H1 (cell line): ENCODE data around the gene OAS3. TPM values are rescaled to one million over a fixed set of nuclear protein-coding genes. Genes with fewer than 3 reads are reported as not detected.

ENCODE experiments used
- CTCF ChIA-PET: fragments of 300-600 bp; sonication (Branson Sonifier 250); formaldehyde crosslinking; loops from one replicate; lab custom pipeline; 2021; ENCODE audit not compliant: partially characterized antibody; lab: Charles Lee
- POLR2A ChIA-PET: fragments of 300-600 bp; sonication (Branson Sonifier 250); formaldehyde crosslinking; loops from one replicate; lab custom pipeline; 2021; ENCODE audit warnings: inconsistent platforms; ENCODE audit not compliant: partially characterized antibody; lab: Charles Lee
- DNase-seq, 2 experiments: peaks; one replicate each; pipeline versions ENCODE4 v3.0.0 to v3.0.0-alpha.2; 2010 to 2022; ENCODE audit warnings: low spot score in 2 of 2, low read depth in 1 of 2, mixed read lengths in 1 of 2
- FAIRE-seq: peaks from 2 replicates; lab custom pipeline; 2011; peaks lifted over from hg19 to GRCh38; lab: Jason Lieb, UNC
- H2AFZ ChIP-seq: 2 replicates; pipeline ENCODE4 v1.8.1; 2012; ENCODE audit warnings: low read length, inconsistent platforms
- H2AK5ac ChIP-seq: 2 replicates; pipeline ENCODE4 v1.6.1; 2013; ENCODE audit warnings: low read depth, low read length
- H2BK120ac ChIP-seq: replicated peaks from 2 replicates; pipeline ENCODE3; 2013; ENCODE audit warnings: low read depth, low read length, inconsistent platforms
- H2BK12ac ChIP-seq: 2 replicates; pipeline ENCODE4 v1.6.1; 2013; ENCODE audit warnings: low read depth, low read length
- H2BK15ac ChIP-seq: 2 replicates; pipeline ENCODE4 v1.6.1; 2013; ENCODE audit warnings: low read length
- H2BK20ac ChIP-seq: 2 replicates; pipeline ENCODE4 v1.6.1; 2013; ENCODE audit warnings: low read length
- H2BK5ac ChIP-seq: 2 replicates; pipeline ENCODE4 v1.6.1; 2013; ENCODE audit warnings: low read depth, low read length
- H3K14ac ChIP-seq: 2 replicates; pipeline ENCODE4 v1.6.1; 2013; ENCODE audit warnings: inconsistent platforms; ENCODE audit not compliant: insufficient read length
- H3K18ac ChIP-seq: 2 replicates; pipeline ENCODE4 v1.6.1; 2013; ENCODE audit warnings: low read length; ENCODE audit errors: extremely low read depth
- H3K23ac ChIP-seq: 2 replicates; pipeline ENCODE4 v1.6.1; 2013; ENCODE audit warnings: inconsistent platforms; ENCODE audit not compliant: insufficient read length
- H3K23me2 ChIP-seq: 2 replicates; pipeline ENCODE4 v1.6.1; 2013; ENCODE audit warnings: low read depth, low read length
- H3K27ac ChIP-seq: 2 replicates; pipeline ENCODE4 v1.6.1; 2011; ENCODE audit warnings: low read depth, low read length, inconsistent platforms
- H3K27me3 ChIP-seq, 4 experiments: replicated peaks in 1 of 4; 1 replicate in 1 of 4; 2 replicates in 3 of 4; pipeline versions ENCODE4 v1.6.1 to v1.8.1; 2011 to 2013; ENCODE audit warnings: low read length in 3 of 4, mild to moderate bottlenecking in 3 of 4, inconsistent platforms in 2 of 4, mixed read lengths in 2 of 4, moderate library complexity in 1 of 4; ENCODE audit not compliant: control insufficient read depth in 3 of 4, insufficient read depth in 3 of 4; ENCODE audit errors: extremely low read depth in 1 of 4
- H3K36me3 ChIP-seq, 4 experiments: 2 replicates each; pipeline versions ENCODE4 v1.6.1 to v1.8.1; 2011 to 2013; ENCODE audit warnings: mild to moderate bottlenecking in 4 of 4, low read length in 3 of 4, moderate library complexity in 2 of 4, control low read depth in 1 of 4, inconsistent platforms in 1 of 4; ENCODE audit not compliant: insufficient read depth in 4 of 4, control insufficient read depth in 2 of 4
- H3K4ac ChIP-seq: replicated peaks from 2 replicates; pipeline ENCODE3; 2013; ENCODE audit warnings: low read length, low read depth, mixed read lengths, inconsistent platforms; ENCODE audit not compliant: insufficient read length
- H3K4me1 ChIP-seq, 4 experiments: replicated peaks in 1 of 4; 1 replicate in 1 of 4; 2 replicates in 3 of 4; pipeline versions ENCODE4 v1.6.1 to v1.8.1; 2011 to 2013; ENCODE audit warnings: low read length in 3 of 4, inconsistent platforms in 2 of 4, mixed read lengths in 1 of 4; ENCODE audit not compliant: insufficient read depth in 4 of 4, control insufficient read depth in 3 of 4
- H3K4me2 ChIP-seq, 2 experiments: 2 replicates each; pipeline versions ENCODE4 v1.6.1 to v1.8.1; 2011 to 2013; ENCODE audit warnings: low read depth in 2 of 2, low read length in 2 of 2, control low read depth in 1 of 2, inconsistent platforms in 1 of 2, mild to moderate bottlenecking in 1 of 2; ENCODE audit not compliant: insufficient read depth in 1 of 2
- H3K4me3 ChIP-seq, 4 experiments: fragments of 200-600, 300-600 bp in 1 of 4; sonication (generic), shearing (Covaris generic), sonication (Bioruptor Twin) in 1 of 4; 2 replicates each; pipeline versions ENCODE4 v1.5.1 to v1.8.1; 2011 to 2016; ENCODE audit warnings: low read length in 4 of 4, low read depth in 3 of 4, control low read depth in 2 of 4, inconsistent platforms in 2 of 4, mild to moderate bottlenecking in 2 of 4, mixed read lengths in 1 of 4, moderate library complexity in 1 of 4; ENCODE audit not compliant: insufficient read depth in 2 of 4; ENCODE audit errors: extremely low read depth in 1 of 4
- H3K56ac ChIP-seq: replicated peaks from 2 replicates; pipeline ENCODE3; 2013; ENCODE audit warnings: low read depth, mild to moderate bottlenecking, mixed read lengths, low read length, inconsistent platforms; ENCODE audit not compliant: insufficient read length
- H3K79me1 ChIP-seq: 2 replicates; pipeline ENCODE4 v1.6.1; 2013; ENCODE audit warnings: low read depth, low read length, control low read depth
- H3K79me2 ChIP-seq, 2 experiments: 2 replicates each; pipeline versions ENCODE4 v1.6.1 to v1.8.1; 2012 to 2013; ENCODE audit warnings: low read length in 2 of 2, mild to moderate bottlenecking in 2 of 2, inconsistent platforms in 1 of 2; ENCODE audit not compliant: insufficient read depth in 2 of 2, control insufficient read depth in 1 of 2
- H3K9ac ChIP-seq, 4 experiments: replicated peaks in 1 of 4; 1 replicate in 1 of 4; 2 replicates in 3 of 4; pipeline versions ENCODE4 v1.6.1 to v1.8.1; 2011 to 2013; ENCODE audit warnings: low read depth in 3 of 4, low read length in 3 of 4, control low read depth in 2 of 4, mild to moderate bottlenecking in 2 of 4, moderate library complexity in 2 of 4, inconsistent platforms in 1 of 4; ENCODE audit errors: extremely low read depth in 1 of 4
- H3K9me3 ChIP-seq, 2 experiments: 2 replicates each; pipeline versions ENCODE4 v1.6.1 to v1.8.1; 2012 to 2013; ENCODE audit warnings: mild to moderate bottlenecking in 2 of 2, moderate library complexity in 2 of 2, control low read depth in 1 of 2, inconsistent platforms in 1 of 2, low read depth in 1 of 2, low read length in 1 of 2, mixed read lengths in 1 of 2; ENCODE audit not compliant: insufficient read depth in 2 of 2
- H4K20me1 ChIP-seq, 2 experiments: replicated peaks in 1 of 2; 2 replicates each; pipeline versions ENCODE3 to v1.8.1; 2011 to 2013; ENCODE audit warnings: inconsistent platforms in 2 of 2, low read length in 2 of 2, mild to moderate bottlenecking in 1 of 2; ENCODE audit not compliant: insufficient read depth in 2 of 2, control insufficient read depth in 1 of 2
- H4K5ac ChIP-seq: 2 replicates; pipeline ENCODE4 v1.6.1; 2013; ENCODE audit warnings: low read length, low read depth, mixed read lengths, inconsistent platforms; ENCODE audit not compliant: insufficient read length
- H4K8ac ChIP-seq: 2 replicates; pipeline ENCODE4 v1.8.0; 2013; ENCODE audit warnings: mild to moderate bottlenecking, moderate library complexity, low read length, inconsistent platforms; ENCODE audit not compliant: insufficient read depth; ENCODE audit errors: extremely low read depth
- H4K91ac ChIP-seq: replicated peaks from 2 replicates; pipeline ENCODE3; 2013; ENCODE audit warnings: low read length, mixed read lengths, inconsistent platforms; ENCODE audit not compliant: insufficient read length
- NRF1 ChIP-seq: IDR thresholded peaks from 2 replicates; pipeline ENCODE4 v1.6.1; 2011; ENCODE audit warnings: mild to moderate bottlenecking, low read depth, low read length, improper control_type of control experiment
- SP1 ChIP-seq: IDR thresholded peaks from 2 replicates; pipeline ENCODE4 v1.6.1; 2011; ENCODE audit warnings: low read depth, low read length
- SP4 ChIP-seq: IDR thresholded peaks from 2 replicates; pipeline ENCODE4 v1.6.1; 2012; ENCODE audit warnings: low read length, inconsistent platforms
- TEAD4 ChIP-seq: IDR thresholded peaks from 2 replicates; pipeline ENCODE4 v1.6.1; 2012; ENCODE audit warnings: low read depth, low read length, inconsistent platforms, mixed read lengths
- WGBS, 2 experiments: shearing (Covaris generic) in 1 of 2; methylation state at CpG; one replicate each; pipeline versions ENCODE4 v1.1.6 to v1.1.7; 2013 to 2015; ENCODE audit warnings: low lambda C conversion rate in 2 of 2, mixed read lengths in 2 of 2, inconsistent platforms in 1 of 2, low coverage in 1 of 2, missing lambda C conversion rate in 1 of 2; ENCODE audit not compliant: insufficient replicate concordance in 2 of 2, insufficient coverage in 1 of 2, insufficient read length in 1 of 2; ENCODE audit errors: extremely low coverage in 1 of 2, missing lambda C conversion rate in 1 of 2; 5-methylcytosine and 5-hydroxymethylcytosine counted together
- polyA plus RNA-seq, 7 experiments: library from polyadenylated mRNA; depleted of rRNA in 3 of 7; stranded (reverse) in 5 of 7; unstranded in 2 of 7; fragments of >200 nt in 5 of 7; fragments of 200-250 nt in 2 of 7; gene quantifications; 1 replicate in 5 of 7; 2 replicates in 1 of 7; 4 replicates in 1 of 7; pipeline versions ENCODE4 v1.2.1 to v1.2.3, GENCODE V29; 2011 to 2013; ENCODE audit warnings: missing spikeins in 2 of 7, mixed read lengths in 2 of 7
- total RNA-seq: library from RNA; stranded (reverse); fragmentation: NEBNext Ultra II Directional; extraction: Animal tissue kit (Norgen Biotek cat#: 25700); gene quantifications from 2 replicates; pipeline ENCODE4 v1.2.1, GENCODE V29; 2021

Gene OAS3
- total and polyA plus RNA-seq, 2 of the 8 experiments (the other 6 are each of a cell fraction or from before 2014, with no cell fraction given), result 0.73 to 3.7 TPM

GRCh38 chr12:112997506-112997905, 59.2 kb downstream of the OAS3 start:
- no peak overlapping the region; a peak in 1 of 4 replicates for H3K4me2 ChIP-seq
- no peak overlapping the region for H4K5ac ChIP-seq
- no peak overlapping the region for H2BK120ac ChIP-seq
- H3K79me1 ChIP-seq, result no peaks in the 10 kb centered on the region
- ChIA-PET POLR2A (no interaction called here), CTCF (interaction anchor here (1.0 to 15.8 kb wide), 7 partner anchors 9 to 165 kb away, joined by 3 to 202 read pairs (median 8); no protein-coding TSS in a partner anchor)
- DNase-seq (no peak), FAIRE-seq (no peak)
- no peak overlapping the region for H3K27ac ChIP-seq
- no peak overlapping the region for H2BK5ac ChIP-seq
- H2BK12ac ChIP-seq, result no peak overlapping the region
- peaks cover 0 to 3% of the 10 kb centered on the region in 2 experiments for H4K20me1 ChIP-seq
- peaks cover 3% of the 10 kb centered on the region; the same call in 1 of the 2 replicates for H3K23me2 ChIP-seq
- no peak overlapping the region for H3K14ac ChIP-seq
- 0 out of 4 replicates have a peak, but pooled peaks cover 0 to 3% of the 10 kb centered on the region in 2 experiments for H3K9me3 ChIP-seq
- peaks cover 0 to 2% (median 0%) of the 10 kb centered on the region in 4 experiments; a peak in 1 of 7 replicates for H3K4me1 ChIP-seq
- no peak overlapping the region for H3K56ac ChIP-seq
- no peak overlapping the region for H2AFZ ChIP-seq
- 96% methylated on average over 7 of the region's 7 CpGs; no CpG with 5 or more reads in 1 of the 2 experiments for WGBS, 2 experiments
- H3K36me3 ChIP-seq, result no peaks in the 10 kb centered on the region
- no peak overlapping the region for H2AK5ac ChIP-seq
- no peak overlapping the region for H3K23ac ChIP-seq
- TF ChIP-seq SP1 (no peak), SP4 (no peak), NRF1 (no peak), TEAD4 (peak; percentile 33; the same call in 1 of the 2 replicates)
- H2BK20ac ChIP-seq, result no peak overlapping the region
- H3K18ac ChIP-seq, result no peak overlapping the region
- H3K27me3 ChIP-seq, result no peaks in the 10 kb centered on the region
- H3K4me3 ChIP-seq, result no peak overlapping the region
- H4K8ac ChIP-seq, result no peak overlapping the region
- no peaks in the 10 kb centered on the region for H3K79me2 ChIP-seq
- no peak overlapping the region for H3K9ac ChIP-seq
- H4K91ac ChIP-seq, result no peak overlapping the region
- no peak overlapping the region for H2BK15ac ChIP-seq
- H3K4ac ChIP-seq, result no peak overlapping the region
